Kidney (tissue), 14 donors: ENCODE measurements around the gene RGS12. TPM values are rescaled to one million over a fixed set of nuclear protein-coding genes. Genes with fewer than 3 reads are reported as not detected.

Experiments
- DNase-seq, 5 donors: peaks; one replicate each; pipeline ENCODE4 v3.0.0-alpha.2; 2013 to 2020
- FAIRE-seq: peaks from 2 replicates; lab custom pipeline; 2012; peaks lifted over from hg19 to GRCh38; lab: Jason Lieb, UNC
- H3K27ac ChIP-seq, 2 donors: one replicate each; pipeline ENCODE4 v1.7.0; 2013; ENCODE audit warnings: low read depth in 2 of 2, low read length in 2 of 2, inconsistent platforms in 1 of 2
- H3K27me3 ChIP-seq: one replicate; pipeline ENCODE4 v1.7.1; 2013; ENCODE audit warnings: low read length, inconsistent platforms; ENCODE audit not compliant: control insufficient read depth, insufficient read depth
- H3K36me3 ChIP-seq, 3 donors: one replicate each; pipeline versions ENCODE4 v1.7.0 to v1.7.1; 2013; ENCODE audit warnings: low read length in 3 of 3, control low read depth in 1 of 3, inconsistent platforms in 1 of 3; ENCODE audit not compliant: insufficient read depth in 3 of 3, control insufficient read depth in 2 of 3
- H3K4me1 ChIP-seq, 3 donors: one replicate each; pipeline versions ENCODE4 v1.7.0 to v1.7.1; 2013; ENCODE audit warnings: low read length in 3 of 3, inconsistent platforms in 1 of 3, low read depth in 1 of 3; ENCODE audit not compliant: control insufficient read depth in 2 of 3, insufficient read depth in 2 of 3
- H3K4me3 ChIP-seq, 3 donors: one replicate each; pipeline versions ENCODE4 v1.7.0 to v1.8.1; 2013; ENCODE audit warnings: low read length in 3 of 3, control low read depth in 1 of 3, inconsistent platforms in 1 of 3
- H3K9ac ChIP-seq, 3 donors: one replicate each; pipeline versions ENCODE4 v1.7.0 to v1.7.1; 2013; ENCODE audit warnings: low read length in 3 of 3, control low read depth in 1 of 3, inconsistent platforms in 1 of 3
- H3K9me3 ChIP-seq, 3 donors: one replicate each; pipeline versions ENCODE4 v1.7.0 to v1.7.1; 2013; ENCODE audit warnings: low read length in 3 of 3, control low read depth in 1 of 3, inconsistent platforms in 1 of 3; ENCODE audit not compliant: control insufficient read depth in 2 of 3, insufficient read depth in 1 of 3
- CTCF ChIP-seq: IDR thresholded peaks from 3 replicates; pipeline ENCODE4 v1.5.1; 2012; ENCODE audit warnings: mild to moderate bottlenecking, moderate library complexity, borderline replicate concordance; ENCODE audit not compliant: insufficient read depth; ENCODE audit errors: extremely low read depth
- intact Hi-C: fragments of 100-400 bp; cut with DNase I; formaldehyde crosslinking; loops from one replicate; pipeline ENCODE4 v1.11.1; 2022
- polyA plus RNA-seq: library from polyadenylated mRNA; stranded (reverse); fragments of 350-450 nt; fragmentation: Illumina TruSeq; extraction: RNeasy Lipid Tissue Mini Kit (QIAGEN cat#74804); gene quantifications from one replicate; pipeline ENCODE4 v1.2.3, GENCODE V29; 2014; ENCODE audit warnings: low read depth, low replicate concordance; ENCODE audit not compliant: insufficient read depth
- total RNA-seq: library from RNA; stranded (reverse); fragmentation: NEBNext Ultra II Directional; extraction: Animal tissue kit (Norgen Biotek cat#: 25700); gene quantifications from one replicate; pipeline ENCODE4 v1.2.1, GENCODE V29; 2021
- donor health status: control.
- donor health status: control.
- donor health status: control.
- donor health status: control.
- donor health status: control.
- donor health status: DM: yes; HTN: yes; CAD: no.
- donor health status: Normal renal cell carcinoma (clear cell type).

The RGS12 gene
- total and polyA plus RNA-seq, 2 donors from 2014 or later = 18.0 to 35.5 TPM

- H3K4me1 ChIP-seq = peaks cover 0 to 4% (median 0%) of the 10 kb centered on the region in 3 donors
- FAIRE-seq (no peak), DNase-seq (peak in 2 of 5 donors; percentile 28 to 59)
- no peaks in the 10 kb centered on the region for H3K9me3 ChIP-seq
- no peaks in the 10 kb centered on the region for H3K27me3 ChIP-seq
- no peak overlapping the region for H3K4me3 ChIP-seq
- H3K9ac ChIP-seq = no peak overlapping the region
- intact Hi-C loops = no loop called here
- no peak for TF ChIP-seq CTCF
- no peak overlapping the region for H3K27ac ChIP-seq
- peaks cover 0 to 8% (median 2%) of the 10 kb centered on the region in 3 donors for H3K36me3 ChIP-seq
Measured at GRCh38 chr4:3317011-3317655, 24.3 kb downstream of the RGS12 start.

DNA sequence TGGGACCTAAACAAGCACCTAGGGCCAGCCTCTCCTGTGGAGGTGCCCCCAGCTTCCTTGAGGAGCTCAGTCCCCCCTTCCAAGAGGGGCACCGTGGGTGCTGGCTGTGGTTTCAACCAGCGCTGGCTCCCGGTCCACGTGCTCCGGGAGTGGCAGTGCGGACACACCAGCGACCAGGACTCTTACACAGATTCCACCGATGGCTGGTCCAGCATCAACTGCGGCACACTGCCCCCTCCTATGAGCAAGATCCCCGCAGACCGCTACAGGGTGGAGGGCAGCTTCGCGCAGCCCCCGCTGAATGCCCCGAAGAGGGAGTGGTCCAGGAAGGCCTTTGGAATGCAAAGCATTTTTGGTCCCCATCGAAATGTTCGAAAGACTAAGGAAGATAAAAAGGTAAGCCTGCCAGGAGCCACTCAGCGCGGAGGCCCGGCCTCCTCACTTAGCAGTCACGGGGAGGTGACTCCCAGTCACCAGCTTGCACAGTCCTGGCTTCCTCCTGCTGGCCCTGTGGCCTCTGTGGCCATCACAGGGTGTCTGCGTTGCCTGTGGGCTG lies 24.9 kb downstream of the RGS12 start:
- no peak overlapping the region for H3K27ac ChIP-seq
- no peak for TF ChIP-seq CTCF
- H3K36me3 ChIP-seq = peaks cover 0 to 8% (median 2%) of the 10 kb centered on the region in 3 donors
- no peak overlapping the region for H3K9ac ChIP-seq
- intact Hi-C loops = no loop called here
- DNase-seq = peak in 2 of 5 donors; percentile 41 to 59
- no peak overlapping the region for H3K4me3 ChIP-seq
- H3K27me3 ChIP-seq = no peaks in the 10 kb centered on the region
- no peaks in the 10 kb centered on the region for H3K9me3 ChIP-seq
- H3K4me1 ChIP-seq = peaks cover 0 to 4% (median 0%) of the 10 kb centered on the region in 3 donors
- no peak for FAIRE-seq

DNA sequence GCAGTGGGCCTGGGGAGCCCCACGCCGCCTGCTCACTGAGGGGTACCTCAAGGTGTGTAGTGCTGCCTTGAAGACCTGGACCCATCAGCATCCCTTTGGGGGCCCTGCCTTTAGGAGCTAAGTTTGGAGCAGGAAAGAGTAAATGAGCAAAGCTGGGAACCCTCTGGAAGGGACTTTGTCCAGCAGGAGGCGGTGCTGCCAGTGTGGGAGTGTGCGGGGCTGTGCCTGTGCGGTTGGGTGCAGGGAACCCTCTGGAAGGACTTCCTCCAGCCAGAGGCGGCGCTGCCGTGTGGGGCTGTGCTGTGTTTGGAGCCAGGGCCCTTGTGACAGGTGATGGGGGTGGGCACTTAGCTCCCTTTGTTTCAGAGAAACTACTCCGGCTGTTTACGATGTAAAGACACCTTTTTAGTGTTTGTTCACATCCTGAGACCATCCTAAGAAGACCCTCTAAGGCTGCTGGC lies 25.8 kb downstream of the RGS12 start:
- peaks cover 0 to 8% (median 0%) of the 10 kb centered on the region in 3 donors for H3K36me3 ChIP-seq
- TF ChIP-seq CTCF = peak; percentile 12
- H3K4me3 ChIP-seq = no peak overlapping the region
- H3K9ac ChIP-seq = no peak overlapping the region
- H3K9me3 ChIP-seq = no peaks in the 10 kb centered on the region
- intact Hi-C loops = no loop called here
- H3K27me3 ChIP-seq = no peaks in the 10 kb centered on the region
- peaks cover 0 to 4% (median 0%) of the 10 kb centered on the region in 3 donors for H3K4me1 ChIP-seq
- no peak for FAIRE-seq
- no peak overlapping the region for H3K27ac ChIP-seq
- DNase-seq = peak in 2 of 5 donors; percentile 30 to 42
